Loucy (cell line): Measurements from ENCODE around the gene MMGT1.

ENCODE experiments used
- CTCF ChIP-seq: fragments of 200-600 bp; sonication (generic); conservative IDR thresholded peaks from 2 replicates; pipeline ENCODE4 v1.5.1; 2014; ENCODE audit warnings: mild to moderate bottlenecking, antibody characterized with exemption, low read length
- EZH2phosphoT487 ChIP-seq: fragments of 200-600 bp; IDR thresholded peaks from 2 replicates; pipeline ENCODE4 v1.6.1; 2018; ENCODE audit warnings: antibody characterized with exemption, mild to moderate bottlenecking, moderate library complexity, borderline replicate concordance

GRCh38 chrX:135977611-135978010 lies 3.8 kb upstream of the MMGT1 start:
- TF ChIP-seq CTCF (no peak), EZH2phosphoT487 (no peak)
